ENCODE data around the gene CCKAR.

- TF ChIP-seq EP300 (IDR thresholded peaks at IDR 0.05) (no peak), POLR2A (IDR thresholded peaks at IDR 0.05; ENCODE audit: low read depth) (no peak), CTCF (IDR thresholded peaks at IDR 0.05) (no peak)
Observed at GRCh38 chr4:26467724-26468123, 22.6 kb downstream of the CCKAR start.

Data from esophagus muscularis mucosa (tissue), 4 donors.